ENCODE measurements around the gene SPRY2. TPM values are rescaled to one million over a fixed set of nuclear protein-coding genes. Genes with fewer than 3 reads are reported as not detected.
A peak's percentile ranks its signal among the peaks of the same experiment; 100 is the strongest.

Gene SPRY2, protein sequence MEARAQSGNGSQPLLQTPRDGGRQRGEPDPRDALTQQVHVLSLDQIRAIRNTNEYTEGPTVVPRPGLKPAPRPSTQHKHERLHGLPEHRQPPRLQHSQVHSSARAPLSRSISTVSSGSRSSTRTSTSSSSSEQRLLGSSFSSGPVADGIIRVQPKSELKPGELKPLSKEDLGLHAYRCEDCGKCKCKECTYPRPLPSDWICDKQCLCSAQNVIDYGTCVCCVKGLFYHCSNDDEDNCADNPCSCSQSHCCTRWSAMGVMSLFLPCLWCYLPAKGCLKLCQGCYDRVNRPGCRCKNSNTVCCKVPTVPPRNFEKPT
- total RNA-seq = 18.1 and 20.9 TPM in 2 replicates

- Histone ChIP-seq H3K36me3 (ENCODE audit: control insufficient read depth, insufficient read depth, low read length) (peaks cover 2% of the 10 kb centered on the region), H3K27me3 (ENCODE audit: control insufficient read depth, insufficient read depth, low read length) (no peaks in the 10 kb centered on the region), H3K4me3 (ENCODE audit: low read depth, low read length) (peak within 1 kb of the TSS; percentile 85)
- no peak for TF ChIP-seq CTCF (IDR thresholded peaks at IDR 0.05; ENCODE audit: insufficient read depth, low read length, poor library complexity, severe bottlenecking)
- peak; percentile 83 for DNase-seq (ENCODE audit: low read depth)
Observed at GRCh38 chr13:80341101-80341755, at the start of gene SPRY2. Gene SPRY2 (minus strand): TSS chr13:80341126. CDS start chr13:80337705, 3,421 bp downstream.

DNA sequence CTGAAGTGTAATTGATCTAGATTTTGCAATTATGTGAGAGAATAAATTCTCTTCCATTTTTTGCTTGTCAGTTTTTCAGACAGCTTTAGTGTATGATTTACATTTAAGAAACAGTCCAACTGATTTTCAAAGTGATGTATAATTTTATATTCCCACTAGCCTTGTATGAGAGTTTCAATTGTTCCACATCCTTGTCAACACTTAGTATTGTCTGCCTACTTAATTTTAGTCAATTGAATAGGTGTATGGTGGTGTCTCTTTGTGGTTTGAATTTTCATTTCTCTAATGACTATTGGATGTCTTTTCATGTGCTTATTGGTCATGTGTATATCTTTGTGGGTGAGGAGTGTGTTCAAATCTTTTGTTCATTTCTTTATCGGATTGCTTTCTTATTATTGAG, 49.4 kb upstream of the SPRY2 start:
- DNase-seq (ENCODE audit: low read depth) = no peak
- H3K36me3 ChIP-seq (ENCODE audit: control insufficient read depth, insufficient read depth, low read length) = no peaks in the 10 kb centered on the region
- no peak overlapping the region for H3K4me3 ChIP-seq (ENCODE audit: low read depth, low read length)
- no peaks in the 10 kb centered on the region for H3K27me3 ChIP-seq (ENCODE audit: control insufficient read depth, insufficient read depth, low read length)
- no peak for TF ChIP-seq CTCF (IDR thresholded peaks at IDR 0.05; ENCODE audit: insufficient read depth, low read length, poor library complexity, severe bottlenecking)

GRCh38 chr13:80389073-80390038, 48.4 kb upstream of the SPRY2 start:
- Histone ChIP-seq H3K36me3 (ENCODE audit: control insufficient read depth, insufficient read depth, low read length) (no peaks in the 10 kb centered on the region), H3K4me3 (ENCODE audit: low read depth, low read length) (no peak overlapping the region), H3K27me3 (ENCODE audit: control insufficient read depth, insufficient read depth, low read length) (no peaks in the 10 kb centered on the region)
- no peak for DNase-seq (ENCODE audit: low read depth)
- no peak for TF ChIP-seq CTCF (IDR thresholded peaks at IDR 0.05; ENCODE audit: insufficient read depth, low read length, poor library complexity, severe bottlenecking)

GRCh38 chr13:80388506-80388905, 47.6 kb upstream of the SPRY2 start:
- no peak for TF ChIP-seq CTCF (IDR thresholded peaks at IDR 0.05; ENCODE audit: insufficient read depth, low read length, poor library complexity, severe bottlenecking)

DNA sequence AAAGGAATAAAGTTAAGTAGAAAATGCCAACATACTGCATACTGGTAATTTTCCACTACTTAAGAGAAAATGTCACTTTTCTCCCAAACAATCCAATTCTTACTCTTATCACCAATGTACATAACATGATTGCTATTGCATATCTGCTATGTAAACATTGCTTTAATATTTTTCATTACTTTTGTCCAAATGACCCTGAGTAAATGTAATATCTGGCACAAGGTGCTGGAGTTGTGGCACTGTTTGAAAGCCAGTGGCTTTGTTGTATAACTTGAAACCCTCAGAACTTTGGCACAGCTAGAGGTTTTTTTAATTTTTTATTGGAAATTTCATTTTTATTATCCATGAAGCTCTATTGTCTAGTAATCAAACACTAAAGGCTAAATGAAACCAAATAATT, 45.7 kb upstream of the SPRY2 start:
- Histone ChIP-seq H3K4me3 (ENCODE audit: low read depth, low read length) (no peak overlapping the region), H3K27me3 (ENCODE audit: control insufficient read depth, insufficient read depth, low read length) (no peaks in the 10 kb centered on the region), H3K36me3 (ENCODE audit: control insufficient read depth, insufficient read depth, low read length) (no peaks in the 10 kb centered on the region)
- DNase-seq (ENCODE audit: low read depth) = no peak
- no peak for TF ChIP-seq CTCF (IDR thresholded peaks at IDR 0.05; ENCODE audit: insufficient read depth, low read length, poor library complexity, severe bottlenecking)

More at GRCh38 chr13:80388506-80388905, 47.6 kb upstream of the SPRY2 start:
- no peaks in the 10 kb centered on the region for H3K36me3 ChIP-seq (ENCODE audit: control insufficient read depth, insufficient read depth, low read length)
- DNase-seq (ENCODE audit: low read depth) = no peak
- no peaks in the 10 kb centered on the region for H3K27me3 ChIP-seq (ENCODE audit: control insufficient read depth, insufficient read depth, low read length)
- H3K4me3 ChIP-seq (ENCODE audit: low read depth, low read length) = no peak overlapping the region
